Gastroesophageal sphincter (tissue), 4 donors: ENCODE data around the gene DMBT1. TPM values are rescaled to one million over a fixed set of nuclear protein-coding genes. Genes with fewer than 3 reads are reported as not detected.
A peak's percentile ranks its signal among the peaks of the same experiment; 100 is the strongest.

Experiments used
- ATAC-seq: fragments of 150-250 bp; one replicate; pipeline ENCODE4 v1.9.1; 2016; ENCODE audit warnings: mild to moderate bottlenecking, moderate library complexity
- H3K27ac ChIP-seq, 4 donors: fragments of 200-600 bp; sonication (generic) in 3 of 4; 1 replicate in 3 of 4; 2 replicates in 1 of 4; pipeline ENCODE4 v1.5.1; 2016 to 2019
- H3K27me3 ChIP-seq: fragments of 200-600 bp; sonication (generic); one replicate; pipeline ENCODE4 v1.5.1; 2019
- H3K36me3 ChIP-seq, 2 donors: fragments of 200-600 bp; sonication (generic); one replicate each; pipeline ENCODE4 v1.5.1; 2019; ENCODE audit warnings: control low read depth in 1 of 2
- H3K4me1 ChIP-seq, 3 donors: fragments of 200-600 bp; sonication (generic); 1 replicate in 2 of 3; 2 replicates in 1 of 3; pipeline ENCODE4 v1.5.1; 2016 to 2019; ENCODE audit warnings: control low read depth in 2 of 3
- H3K4me3 ChIP-seq, 2 donors: fragments of 200-600 bp; sonication (generic); one replicate each; pipeline ENCODE4 v1.5.1; 2019; ENCODE audit warnings: mild to moderate bottlenecking in 1 of 2, moderate library complexity in 1 of 2
- H3K9me3 ChIP-seq, 3 donors: fragments of 200-600 bp; sonication (generic); one replicate each; pipeline ENCODE4 v1.5.1; 2017 to 2019; ENCODE audit warnings: control low read depth in 2 of 3
- CTCF ChIP-seq, 4 experiments: fragments of 200-600 bp in 2 of 4; fragments of 450-650 bp in 2 of 4; sonication (generic) in 1 of 4; IDR thresholded peaks; one replicate each; pipeline ENCODE4 v1.5.1; 2017 to 2019; ENCODE audit warnings: antibody characterized with exemption in 4 of 4, mild to moderate bottlenecking in 2 of 4, moderate library complexity in 2 of 4
- EP300 ChIP-seq: sonication (generic); formaldehyde crosslinking; IDR thresholded peaks from one replicate; pipeline ENCODE4 v1.6.1; 2017; ENCODE audit warnings: antibody characterized with exemption, mild to moderate bottlenecking
- POLR2A ChIP-seq, 2 donors: fragments of 450-650 bp; IDR thresholded peaks; one replicate each; pipeline ENCODE4 v1.6.1; 2017; ENCODE audit warnings: antibody characterized with exemption in 2 of 2, mild to moderate bottlenecking in 2 of 2, moderate library complexity in 1 of 2
- POLR2AphosphoS5 ChIP-seq: sonication (generic); formaldehyde crosslinking; IDR thresholded peaks from one replicate; pipeline ENCODE4 v1.6.1; 2017; ENCODE audit warnings: antibody characterized with exemption
- WGBS, 2 donors: methylation state at CpG; one replicate each; pipeline ENCODE4 v1.1.5; 2018; ENCODE audit warnings: low coverage in 1 of 2; 5-methylcytosine and 5-hydroxymethylcytosine counted together
- total RNA-seq, 4 donors: library from RNA; depleted of rRNA; stranded (reverse); fragments of >200 nt; gene quantifications; one replicate each; pipeline ENCODE4 v1.1.0, GENCODE V29; 2016

Gene DMBT1
- total RNA-seq, 4 donors from 2014 or later, result 0.08 to 2.8 TPM; not detected in 2

DNA sequence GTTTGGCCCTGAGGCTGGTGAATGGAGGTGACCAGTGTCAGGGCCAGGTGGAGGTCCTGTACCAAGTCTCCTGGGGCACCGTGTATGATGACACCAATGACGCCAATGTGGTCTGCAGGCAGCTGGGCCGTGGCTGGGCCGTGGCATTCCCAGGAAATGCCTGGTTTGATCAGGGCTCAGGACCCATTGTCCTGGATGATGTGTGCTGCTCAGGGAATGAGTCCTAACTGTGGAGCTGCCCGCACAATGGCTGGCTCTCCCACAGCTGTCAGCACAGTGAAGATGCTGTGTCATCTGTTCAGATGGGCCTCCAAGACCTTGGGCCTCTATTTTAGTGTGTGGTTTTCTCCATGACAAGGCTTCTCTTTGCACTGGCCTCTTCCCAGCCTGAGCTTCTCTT is 64.0 kb downstream of the DMBT1 start:
- TF ChIP-seq POLR2A (IDR thresholded peaks at IDR 0.05) (no peak), CTCF (IDR thresholded peaks at IDR 0.05) (no peak)
- Histone ChIP-seq H3K4me3 (no peak overlapping the region), H3K27ac (no peak overlapping the region), H3K36me3 (no peaks in the 10 kb centered on the region), H3K9me3 (no peaks in the 10 kb centered on the region), H3K27me3 (no peaks in the 10 kb centered on the region), H3K4me1 (no peaks in the 10 kb centered on the region)
- no peak for ATAC-seq
- WGBS, 2 donors, result 73 to 83% methylated on average over 1 to 2 of the region's 5 CpGs

- ATAC-seq, result no peak
- no peak overlapping the region for H3K4me3 ChIP-seq
- 80% methylated on average over 2 of the region's 6 CpGs; no CpG with 5 or more reads in 1 of the 2 donors for WGBS, 2 donors
- TF ChIP-seq POLR2A (IDR thresholded peaks at IDR 0.05), result no peak
- no peak for TF ChIP-seq EP300
- H3K9me3 ChIP-seq, result no peaks in the 10 kb centered on the region
- H3K36me3 ChIP-seq, result no peaks in the 10 kb centered on the region
- no peak overlapping the region for H3K27ac ChIP-seq
- H3K4me1 ChIP-seq, result no peaks in the 10 kb centered on the region
- H3K27me3 ChIP-seq, result no peaks in the 10 kb centered on the region
Measured at GRCh38 chr10:122630526-122630925, 70.0 kb downstream of the DMBT1 start.

DNA sequence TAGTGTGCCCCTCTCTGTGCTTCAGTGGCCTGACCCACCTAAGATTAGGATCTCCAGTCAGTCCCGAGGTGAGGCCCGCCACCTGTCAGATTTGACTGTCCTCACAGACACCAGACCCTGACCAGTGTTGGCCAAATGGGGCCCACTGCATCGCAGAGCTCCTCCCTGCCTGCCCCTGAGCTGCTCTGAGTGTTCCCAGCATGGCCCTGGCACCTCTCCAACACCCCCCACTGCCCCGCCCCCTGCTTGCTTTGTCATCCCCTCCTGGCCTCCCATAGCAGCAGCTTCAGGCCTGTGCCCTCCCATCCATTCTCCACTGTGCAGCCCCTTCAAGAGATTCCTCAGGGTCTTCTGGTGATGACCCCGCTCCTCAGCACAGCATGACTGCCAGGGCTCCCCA is 71.5 kb downstream of the DMBT1 start:
- Histone ChIP-seq H3K36me3 (no peaks in the 10 kb centered on the region), H3K9me3 (no peaks in the 10 kb centered on the region), H3K27ac (no peak overlapping the region), H3K27me3 (no peaks in the 10 kb centered on the region), H3K4me1 (no peaks in the 10 kb centered on the region), H3K4me3 (no peak overlapping the region)
- TF ChIP-seq EP300, result no peak
- no peak for TF ChIP-seq POLR2A (IDR thresholded peaks at IDR 0.05)
- no peak for TF ChIP-seq CTCF (IDR thresholded peaks at IDR 0.05)
- 40% methylated on average over 1 of the region's 5 CpGs; no CpG with 5 or more reads in 1 of the 2 donors for WGBS, 2 donors
- ATAC-seq, result peak; percentile 16

- H3K27ac ChIP-seq, result no peak overlapping the region
- no peaks in the 10 kb centered on the region for H3K9me3 ChIP-seq
- H3K36me3 ChIP-seq, result no peaks in the 10 kb centered on the region
- no peak for TF ChIP-seq POLR2AphosphoS5
- TF ChIP-seq POLR2A (IDR thresholded peaks at IDR 0.05), result no peak
- TF ChIP-seq EP300, result no peak
- TF ChIP-seq CTCF (IDR thresholded peaks at IDR 0.05), result no peak
- no peak overlapping the region for H3K4me3 ChIP-seq
- H3K4me1 ChIP-seq, result no peaks in the 10 kb centered on the region
- 30 to 33% methylated on average over 1 to 2 of the region's 3 CpGs for WGBS, 2 donors
- H3K27me3 ChIP-seq, result no peaks in the 10 kb centered on the region
- no peak for ATAC-seq
Measured at GRCh38 chr10:122632576-122632975, 72.0 kb downstream of the DMBT1 start.

DNA sequence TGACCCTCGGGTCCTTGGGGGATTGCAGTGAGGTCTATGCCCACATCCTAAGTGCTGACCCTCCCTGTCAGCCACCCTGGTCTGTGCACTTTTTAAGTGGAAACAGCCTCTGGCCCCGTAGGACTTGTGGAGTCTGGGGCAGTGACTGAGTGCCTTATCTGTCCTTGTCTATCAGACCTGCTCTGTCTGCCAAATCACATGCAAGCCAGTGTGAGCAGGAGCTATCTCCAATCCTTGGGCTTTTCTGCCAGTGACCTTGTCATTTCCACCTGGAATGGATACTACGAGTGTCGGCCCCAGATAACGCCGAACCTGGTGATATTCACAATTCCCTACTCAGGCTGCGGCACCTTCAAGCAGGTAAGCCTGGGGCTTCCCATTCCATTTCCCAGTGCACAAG is 76.4 kb downstream of the DMBT1 start:
- no peak overlapping the region for H3K4me3 ChIP-seq
- H3K27ac ChIP-seq, result no peak overlapping the region
- no peaks in the 10 kb centered on the region for H3K9me3 ChIP-seq
- no peaks in the 10 kb centered on the region for H3K4me1 ChIP-seq
- ATAC-seq, result no peak
- no peaks in the 10 kb centered on the region for H3K36me3 ChIP-seq
- TF ChIP-seq CTCF (IDR thresholded peaks at IDR 0.05), result no peak
- no peak for TF ChIP-seq EP300
- TF ChIP-seq POLR2AphosphoS5, result no peak
- no peak for TF ChIP-seq POLR2A (IDR thresholded peaks at IDR 0.05)
- H3K27me3 ChIP-seq, result no peaks in the 10 kb centered on the region
- 56 to 91% methylated on average over 6 of the region's 7 CpGs for WGBS, 2 donors
